ENCODE results near the gene ATP6V0A4.
A peak's percentile ranks its signal among the peaks of the same experiment; 100 is the strongest.
"Not testable (repeated sequence)": the region's sequence is repeated elsewhere in the genome, so short reads cannot be mapped to it uniquely, and the experiment has no call there.

ATP6V0A4 gene

GRCh38 chr7:138797715-138798320 lies at the start of gene ATP6V0A4, which contains the start of gene TMEM213:
Gene ATP6V0A4, minus strand, starts transcription at chr7:138798196. Its CDS starts 26,949 bp downstream, at chr7:138771247.
Gene TMEM213, plus strand, starts transcription at chr7:138797994. Its CDS starts 111 bp downstream, at chr7:138798105.
- peak; percentile 14 for DNase-seq

- no peak for DNase-seq
Observed at GRCh38 chr7:138845711-138846110, 47.7 kb upstream of the ATP6V0A4 start.

GRCh38 chr7:138843632-138844580 lies 45.9 kb upstream of the ATP6V0A4 start:
- no peak for DNase-seq

- DNase-seq = no peak
Observed at GRCh38 chr7:138842111-138842510, 44.1 kb upstream of the ATP6V0A4 start.

GRCh38 chr7:138838166-138838565 lies 40.2 kb upstream of the ATP6V0A4 start:
- DNase-seq = no peak

GRCh38 chr7:138837627-138838026 lies 39.6 kb upstream of the ATP6V0A4 start:
- DNase-seq = peak; percentile 60

- DNase-seq = no peak
Observed at GRCh38 chr7:138835087-138835486, 37.1 kb upstream of the ATP6V0A4 start.

- DNase-seq = no peak
Observed at GRCh38 chr7:138834583-138834982, 36.6 kb upstream of the ATP6V0A4 start.

GRCh38 chr7:138833596-138833995 lies 35.6 kb upstream of the ATP6V0A4 start:
- DNase-seq = no peak

GRCh38 chr7:138832966-138833365 lies 35.0 kb upstream of the ATP6V0A4 start:
- no peak for DNase-seq

- DNase-seq = no peak
Observed at GRCh38 chr7:138829335-138829734, 31.3 kb upstream of the ATP6V0A4 start.

- no peak for DNase-seq
Observed at GRCh38 chr7:138828302-138828701, 30.3 kb upstream of the ATP6V0A4 start.

GRCh38 chr7:138825049-138825721 lies 27.2 kb upstream of the ATP6V0A4 start:
- DNase-seq = peak; percentile 13

- no peak for DNase-seq
Observed at GRCh38 chr7:138822867-138823535, 25.0 kb upstream of the ATP6V0A4 start.

GRCh38 chr7:138821912-138822311 lies 23.9 kb upstream of the ATP6V0A4 start:
- no peak for DNase-seq

- DNase-seq = no peak
Observed at GRCh38 chr7:138819625-138820024, 21.6 kb upstream of the ATP6V0A4 start.

GRCh38 chr7:138816650-138817049 lies 18.7 kb upstream of the ATP6V0A4 start:
- no peak for DNase-seq

- DNase-seq = no peak
Observed at GRCh38 chr7:138814816-138815332, 16.9 kb upstream of the ATP6V0A4 start.

- DNase-seq = no peak
Observed at GRCh38 chr7:138813945-138814344, 15.9 kb upstream of the ATP6V0A4 start.

GRCh38 chr7:138811327-138811726 lies 13.3 kb upstream of the ATP6V0A4 start:
- DNase-seq = not testable (repeated sequence)

GRCh38 chr7:138809346-138809745 lies 11.3 kb upstream of the ATP6V0A4 start:
- no peak for DNase-seq

GRCh38 chr7:138804618-138805017 lies 6.6 kb upstream of the ATP6V0A4 start:
- DNase-seq = no peak

GRCh38 chr7:138802706-138803105 lies 4.7 kb upstream of the ATP6V0A4 start:
- DNase-seq = no peak

Measured in NCI-H774 (cell line).